ENCODE data around the gene TRIM24.

Gene TRIM24

DNA sequence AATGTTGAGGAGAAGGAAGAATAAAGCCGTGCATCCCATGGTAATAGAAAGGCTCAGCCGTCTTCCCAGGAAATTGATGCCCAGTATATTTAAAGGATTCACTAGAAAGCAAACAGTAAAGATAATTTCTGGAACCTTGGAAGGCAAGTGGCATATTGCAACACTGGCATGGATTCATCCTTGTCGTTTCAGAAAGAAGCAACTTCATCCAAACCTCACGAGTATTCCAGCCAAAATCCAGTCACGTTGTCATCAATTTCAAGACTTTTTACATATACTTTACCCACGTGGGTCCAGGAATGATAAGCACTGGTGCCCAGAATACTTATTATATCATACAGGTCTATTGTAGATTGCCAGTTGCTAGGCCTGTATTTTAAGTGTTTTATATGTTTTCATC is 167.3 kb downstream of the TRIM24 start:
- Histone ChIP-seq H3K4me3 (ENCODE audit: low read length) (no peak overlapping the region), H3K27me3 (replicated peaks; ENCODE audit: insufficient read depth, low read length) (no peaks in the 10 kb centered on the region), H3K4me1 (ENCODE audit: low read length) (no peaks in the 10 kb centered on the region), H3K9ac (ENCODE audit: low read length) (no peak overlapping the region), H3K9me3 (replicated peaks; ENCODE audit: insufficient read depth, low read length) (no peaks in the 10 kb centered on the region), H3F3A (ENCODE audit: insufficient read depth, low read length) (no peaks in the 10 kb centered on the region), H3K79me2 (ENCODE audit: low read length) (no peaks in the 10 kb centered on the region), H4K20me1 (ENCODE audit: insufficient read depth, low read length) (no peaks in the 10 kb centered on the region), H3K4me2 (ENCODE audit: low read depth, low read length) (no peak overlapping the region), H3K36me3 (replicated peaks; ENCODE audit: insufficient read depth, low read length) (no peaks in the 10 kb centered on the region), H3K9me2 (replicated peaks; ENCODE audit: insufficient read depth, low read length) (no peaks in the 10 kb centered on the region), H3K27ac (ENCODE audit: low read length) (no peak overlapping the region), H2AFZ (ENCODE audit: low read length) (no peak overlapping the region)
- DNase-seq = no peak
- TF ChIP-seq EZH2 (optimal IDR thresholded peaks at IDR 0.05; ENCODE audit: low read depth, low read length) = no peak
- TF ChIP-seq EZH2phosphoT487 (IDR thresholded peaks at IDR 0.05; ENCODE audit: low read length) = no peak
- TF ChIP-seq CTCF (IDR thresholded peaks at IDR 0.05; ENCODE audit: low read length) = no peak

GRCh38 chr7:138630059-138630610 is 170.1 kb downstream of the TRIM24 start:
- no peak overlapping the region for H3K27ac ChIP-seq (ENCODE audit: low read length)
- no peaks in the 10 kb centered on the region for H3K9me3 ChIP-seq (replicated peaks; ENCODE audit: insufficient read depth, low read length)
- H3K27me3 ChIP-seq (replicated peaks; ENCODE audit: insufficient read depth, low read length) = no peaks in the 10 kb centered on the region
- H4K20me1 ChIP-seq (ENCODE audit: insufficient read depth, low read length) = no peaks in the 10 kb centered on the region
- TF ChIP-seq EZH2 (optimal IDR thresholded peaks at IDR 0.05; ENCODE audit: low read depth, low read length) (no peak), EZH2phosphoT487 (IDR thresholded peaks at IDR 0.05; ENCODE audit: low read length) (no peak), CTCF (IDR thresholded peaks at IDR 0.05; ENCODE audit: low read length) (no peak)
- no peak overlapping the region for H3K4me3 ChIP-seq (ENCODE audit: low read length)
- no peaks in the 10 kb centered on the region for H3K79me2 ChIP-seq (ENCODE audit: low read length)
- H3K36me3 ChIP-seq (replicated peaks; ENCODE audit: insufficient read depth, low read length) = no peaks in the 10 kb centered on the region
- no peak overlapping the region for H2AFZ ChIP-seq (ENCODE audit: low read length)
- no peak overlapping the region for H3K4me2 ChIP-seq (ENCODE audit: low read depth, low read length)
- no peak overlapping the region for H3K9ac ChIP-seq (ENCODE audit: low read length)
- no peaks in the 10 kb centered on the region for H3K9me2 ChIP-seq (replicated peaks; ENCODE audit: insufficient read depth, low read length)
- no peaks in the 10 kb centered on the region for H3F3A ChIP-seq (ENCODE audit: insufficient read depth, low read length)
- H3K4me1 ChIP-seq (ENCODE audit: low read length) = no peaks in the 10 kb centered on the region
- DNase-seq = no peak

- Histone ChIP-seq H3K4me1 (ENCODE audit: low read length) (no peaks in the 10 kb centered on the region), H3K9ac (ENCODE audit: low read length) (no peak overlapping the region), H3K36me3 (replicated peaks; ENCODE audit: insufficient read depth, low read length) (no peaks in the 10 kb centered on the region), H3K4me3 (ENCODE audit: low read length) (no peak overlapping the region), H3K27me3 (replicated peaks; ENCODE audit: insufficient read depth, low read length) (no peaks in the 10 kb centered on the region), H3K9me2 (replicated peaks; ENCODE audit: insufficient read depth, low read length) (no peaks in the 10 kb centered on the region), H4K20me1 (ENCODE audit: insufficient read depth, low read length) (no peaks in the 10 kb centered on the region), H3K79me2 (ENCODE audit: low read length) (no peaks in the 10 kb centered on the region), H3K9me3 (replicated peaks; ENCODE audit: insufficient read depth, low read length) (no peaks in the 10 kb centered on the region), H3K4me2 (ENCODE audit: low read depth, low read length) (no peak overlapping the region), H3K27ac (ENCODE audit: low read length) (no peak overlapping the region), H2AFZ (ENCODE audit: low read length) (no peak overlapping the region), H3F3A (ENCODE audit: insufficient read depth, low read length) (no peaks in the 10 kb centered on the region)
- no peak for TF ChIP-seq CTCF (IDR thresholded peaks at IDR 0.05; ENCODE audit: low read length)
- TF ChIP-seq EZH2phosphoT487 (IDR thresholded peaks at IDR 0.05; ENCODE audit: low read length) = no peak
- TF ChIP-seq EZH2 (optimal IDR thresholded peaks at IDR 0.05; ENCODE audit: low read depth, low read length) = no peak
- no peak for DNase-seq
These were observed 172.3 kb downstream of the TRIM24 start for GRCh38 chr7:138632384-138632783.

Measured in MM.1S (cell line).